Diencephalon (tissue), 1 donor: ENCODE results near the gene DCUN1D1. TPM values are rescaled to one million over a fixed set of nuclear protein-coding genes. Genes with fewer than 3 reads are reported as not detected.

Experiments
- total RNA-seq: library from RNA; depleted of rRNA; stranded (reverse); fragments of >200 nt; gene quantifications from one replicate; pipeline ENCODE4 v1.2.3, GENCODE V29; 2014

Gene DCUN1D1
- 63.7 TPM for total RNA-seq

DNA sequence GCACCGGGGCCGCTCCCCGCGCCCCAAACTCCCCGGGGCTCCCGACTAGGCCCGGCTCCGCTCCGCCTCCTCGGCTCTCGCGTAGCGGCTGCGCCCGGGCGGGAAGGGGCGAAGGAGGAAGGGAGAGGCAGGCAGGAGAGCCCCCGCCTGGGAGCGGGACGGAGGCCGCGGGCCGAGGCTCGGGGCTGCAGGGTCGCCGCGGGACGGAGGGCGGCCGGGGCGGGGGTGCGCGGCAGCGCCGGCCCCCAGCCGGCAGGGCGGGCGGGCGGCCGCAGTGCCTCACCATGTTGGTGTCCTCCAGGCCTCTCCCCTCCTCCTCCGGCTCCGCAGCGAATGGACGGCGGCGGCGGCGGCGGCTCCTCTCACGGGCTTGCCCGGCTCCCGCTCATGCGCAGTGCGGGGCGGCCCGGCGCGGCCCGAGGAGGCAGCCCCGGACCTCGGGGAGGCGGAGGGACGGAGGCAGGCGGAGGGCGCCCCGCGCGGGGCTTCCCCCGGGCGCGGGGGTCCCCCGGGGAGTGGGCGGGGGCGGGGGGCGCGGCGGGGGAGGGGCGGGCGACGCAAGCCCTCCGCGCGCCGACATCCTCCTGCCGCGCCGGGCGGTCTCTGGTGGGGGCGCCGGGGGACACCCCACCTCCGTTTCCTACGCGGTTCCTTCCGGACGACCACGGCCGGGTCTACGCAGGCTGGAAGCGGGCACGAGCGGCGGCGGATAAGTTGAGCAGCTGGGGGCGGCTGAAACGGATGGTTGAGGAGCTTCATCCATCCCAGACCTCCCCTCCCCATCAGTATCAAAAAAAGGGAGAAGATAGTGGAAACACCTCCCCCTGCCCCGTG lies at the start of gene DCUN1D1:
TSS of gene DCUN1D1 (minus strand) at position 335 of the 834 bp plus-strand sequence. CDS start at position 286, 49 bp downstream.

Other genes starting within 250 kb of the DCUN1D1 start
- gene ATP11B, start 187.0 kb downstream of the DCUN1D1 start, total RNA-seq, result 90.9 TPM
- 36.7 TPM for gene MCCC1, start 119.0 kb upstream of the DCUN1D1 start, total RNA-seq
- 0.23 TPM for gene LAMP3, start 182.2 kb upstream of the DCUN1D1 start, total RNA-seq